HEK293 (cell line): Measurements from ENCODE around the gene CREBBP.
A peak's percentile ranks its signal among the peaks of the same experiment; 100 is the strongest.

Source experiments
- CTCF ChIA-PET: fragments of 350-600 bp; formaldehyde crosslinking; extraction: SDS; loops from one replicate; lab custom pipeline; 2021; ENCODE audit warnings: antibody characterized with exemption; lab: Yijun Ruan, JAX
- POLR2A ChIA-PET: fragments of 300-600 bp; formaldehyde crosslinking; extraction: SDS; loops from one replicate; lab custom pipeline; 2020; ENCODE audit warnings: antibody characterized with exemption, inconsistent platforms; lab: Yijun Ruan, JAX
- H3K27ac ChIP-seq: fragments of 200-500 bp; sonication (Bioruptor generic); 2 replicates; pipeline ENCODE4 v1.5.1; 2014; ENCODE audit warnings: low read depth, low read length, control low read depth, inconsistent platforms; ENCODE audit errors: extremely low read depth
- H3K36me3 ChIP-seq, 2 experiments: fragments of 200-500 bp in 1 of 2; sonication (Bioruptor generic) in 1 of 2; 1 replicate in 1 of 2; 2 replicates in 1 of 2; pipeline ENCODE4 v1.5.1; 2014 to 2017; ENCODE audit warnings: inconsistent platforms in 2 of 2, low read length in 2 of 2; ENCODE audit not compliant: control insufficient read depth in 2 of 2, insufficient read depth in 1 of 2
- H3K4me1 ChIP-seq: fragments of 200-500 bp; sonication (Bioruptor generic); 2 replicates; pipeline ENCODE4 v1.5.1; 2014; ENCODE audit warnings: mild to moderate bottlenecking, low read length, inconsistent platforms; ENCODE audit not compliant: control insufficient read depth, insufficient read depth
- H3K4me3 ChIP-seq: 2 replicates; pipeline ENCODE4 v1.5.1; 2011; ENCODE audit warnings: low read depth, mild to moderate bottlenecking, control low read depth, low read length, moderate library complexity
- H3K9me3 ChIP-seq: fragments of 200-500 bp; sonication (Bioruptor generic); 2 replicates; pipeline ENCODE4 v1.5.1; 2014; ENCODE audit warnings: low read depth, low read length, inconsistent platforms; ENCODE audit not compliant: control insufficient read depth, insufficient read depth
- EGR2 ChIP-seq: fragments of 450-650 bp; formaldehyde crosslinking; IDR thresholded peaks from 2 replicates; pipeline ENCODE4 v1.5.1; 2016; ENCODE audit warnings: low read depth, missing biosample characterization, missing genetic modification characterization
- GLIS1 ChIP-seq: fragments of 450-650 bp; formaldehyde crosslinking; IDR thresholded peaks from 2 replicates; pipeline ENCODE4 v1.5.1; 2016; ENCODE audit warnings: missing biosample characterization, missing genetic modification characterization
- HOXC10 ChIP-seq: sonication (generic); formaldehyde crosslinking; IDR thresholded peaks from 2 replicates; pipeline ENCODE4 v1.8.1; 2023; ENCODE audit warnings: mild to moderate bottlenecking, missing genetic modification reagents
- KLF16 ChIP-seq: fragments of 450-650 bp; formaldehyde crosslinking; IDR thresholded peaks from 2 replicates; pipeline ENCODE4 v1.5.1; 2017; ENCODE audit warnings: missing biosample characterization, missing genetic modification characterization
- KLF9 ChIP-seq: fragments of 450-650 bp; formaldehyde crosslinking; IDR thresholded peaks from 2 replicates; pipeline ENCODE4 v1.5.1; 2016; ENCODE audit warnings: missing biosample characterization, missing genetic modification characterization, low read depth
- MYNN ChIP-seq: fragments of 450-650 bp; formaldehyde crosslinking; IDR thresholded peaks from 2 replicates; pipeline ENCODE4 v1.5.1; 2016; ENCODE audit warnings: missing biosample characterization, missing genetic modification characterization, borderline replicate concordance
- PRDM1 ChIP-seq: fragments of 450-650 bp; formaldehyde crosslinking; IDR thresholded peaks from 2 replicates; pipeline ENCODE4; 2016; ENCODE audit warnings: missing biosample characterization, missing genetic modification characterization
- SCRT1 ChIP-seq: fragments of 450-650 bp; formaldehyde crosslinking; IDR thresholded peaks from 2 replicates; pipeline ENCODE4 v1.5.1; 2016; ENCODE audit warnings: missing biosample characterization, missing genetic modification characterization, borderline replicate concordance
- SP7 ChIP-seq: fragments of 450-650 bp; formaldehyde crosslinking; IDR thresholded peaks from 2 replicates; pipeline ENCODE4 v1.5.1; 2016; ENCODE audit warnings: missing biosample characterization, missing genetic modification characterization
- TRIM28 ChIP-seq: IDR thresholded peaks from 2 replicates; pipeline ENCODE4 v1.6.1; 2011; ENCODE audit warnings: low read length, control low read depth, borderline replicate concordance
- ZBTB1 ChIP-seq: fragments of 450-650 bp; formaldehyde crosslinking; IDR thresholded peaks from 2 replicates; pipeline ENCODE4 v1.5.1; 2016; ENCODE audit warnings: missing biosample characterization, missing genetic modification characterization
- ZBTB17 ChIP-seq: fragments of 450-650 bp; formaldehyde crosslinking; IDR thresholded peaks from 2 replicates; pipeline ENCODE4 v1.5.1; 2016; ENCODE audit warnings: missing biosample characterization, missing genetic modification characterization
- ZBTB21 ChIP-seq: fragments of 450-650 bp; formaldehyde crosslinking; IDR thresholded peaks from 2 replicates; pipeline ENCODE4 v1.5.1; 2017; ENCODE audit warnings: missing biosample characterization, missing genetic modification characterization
- ZFHX2 ChIP-seq: fragments of 450-650 bp; formaldehyde crosslinking; conservative IDR thresholded peaks from 2 replicates; pipeline ENCODE4 v1.5.1; 2016; ENCODE audit warnings: missing biosample characterization, missing genetic modification characterization
- ZFP69B ChIP-seq: fragments of 450-650 bp; formaldehyde crosslinking; IDR thresholded peaks from 2 replicates; pipeline ENCODE4 v1.5.1; 2016; ENCODE audit warnings: missing biosample characterization, missing genetic modification characterization
- ZNF16 ChIP-seq: fragments of 450-650 bp; formaldehyde crosslinking; IDR thresholded peaks from 2 replicates; pipeline ENCODE4 v1.5.1; 2016; ENCODE audit warnings: low read depth, missing biosample characterization, missing genetic modification characterization
- ZNF169 ChIP-seq: fragments of 450-650 bp; formaldehyde crosslinking; IDR thresholded peaks from 2 replicates; pipeline ENCODE4 v1.5.1; 2016; ENCODE audit warnings: missing biosample characterization, missing genetic modification characterization
- ZNF174 ChIP-seq: fragments of 450-650 bp; formaldehyde crosslinking; IDR thresholded peaks from 2 replicates; pipeline ENCODE4 v1.5.0; 2017; ENCODE audit warnings: missing biosample characterization, mild to moderate bottlenecking, missing genetic modification characterization
- ZNF214 ChIP-seq: fragments of 450-650 bp; formaldehyde crosslinking; IDR thresholded peaks from 2 replicates; pipeline ENCODE4 v1.5.1; 2017; ENCODE audit warnings: missing biosample characterization, mild to moderate bottlenecking, missing genetic modification characterization, borderline replicate concordance
- ZNF292 ChIP-seq: fragments of 450-650 bp; formaldehyde crosslinking; IDR thresholded peaks from 2 replicates; pipeline ENCODE4 v1.5.1; 2016; ENCODE audit warnings: low read depth, missing biosample characterization, missing genetic modification characterization, borderline replicate concordance
- ZNF394 ChIP-seq: fragments of 450-650 bp; formaldehyde crosslinking; IDR thresholded peaks from 2 replicates; pipeline ENCODE4 v1.5.1; 2016; ENCODE audit warnings: missing biosample characterization, missing genetic modification characterization, mild to moderate bottlenecking, moderate library complexity, borderline replicate concordance
- ZNF548 ChIP-seq: fragments of 450-650 bp; formaldehyde crosslinking; IDR thresholded peaks from 2 replicates; pipeline ENCODE4 v1.5.1; 2016; ENCODE audit warnings: missing biosample characterization, missing genetic modification characterization
- ZNF571 ChIP-seq: fragments of 450-650 bp; formaldehyde crosslinking; IDR thresholded peaks from 2 replicates; pipeline ENCODE4 v1.5.0; 2017; ENCODE audit warnings: missing biosample characterization, missing genetic modification characterization
- ZNF621 ChIP-seq: fragments of 450-650 bp; formaldehyde crosslinking; IDR thresholded peaks from 2 replicates; pipeline ENCODE4 v1.5.1; 2017; ENCODE audit warnings: missing biosample characterization, missing genetic modification characterization
- ZNF626 ChIP-seq: fragments of 450-650 bp; sonication (Bioruptor Pico); formaldehyde crosslinking; IDR thresholded peaks from 2 replicates; pipeline ENCODE4 v1.5.1; 2018; ENCODE audit warnings: missing biosample characterization, missing genetic modification characterization, inconsistent platforms
- ZNF660 ChIP-seq: fragments of 450-650 bp; IDR thresholded peaks from 2 replicates; pipeline ENCODE4 v1.5.1; 2018; ENCODE audit warnings: missing biosample characterization, mild to moderate bottlenecking, missing genetic modification characterization
- ZNF777 ChIP-seq: fragments of 450-650 bp; formaldehyde crosslinking; IDR thresholded peaks from 2 replicates; pipeline ENCODE4 v1.5.1; 2017; ENCODE audit warnings: missing biosample characterization, missing genetic modification characterization, borderline replicate concordance
- TF ChIP-seq, protein P1 (sequence below): fragments of 450-650 bp; formaldehyde crosslinking; IDR thresholded peaks from 2 replicates; pipeline ENCODE4 v1.5.1; 2016; ENCODE audit warnings: missing biosample characterization, missing genetic modification characterization
- TF ChIP-seq, protein P2 (sequence below): fragments of 450-650 bp; formaldehyde crosslinking; IDR thresholded peaks from 2 replicates; pipeline ENCODE4 v1.5.1; 2016; ENCODE audit warnings: missing biosample characterization, missing genetic modification characterization

CREBBP gene

DNA sequence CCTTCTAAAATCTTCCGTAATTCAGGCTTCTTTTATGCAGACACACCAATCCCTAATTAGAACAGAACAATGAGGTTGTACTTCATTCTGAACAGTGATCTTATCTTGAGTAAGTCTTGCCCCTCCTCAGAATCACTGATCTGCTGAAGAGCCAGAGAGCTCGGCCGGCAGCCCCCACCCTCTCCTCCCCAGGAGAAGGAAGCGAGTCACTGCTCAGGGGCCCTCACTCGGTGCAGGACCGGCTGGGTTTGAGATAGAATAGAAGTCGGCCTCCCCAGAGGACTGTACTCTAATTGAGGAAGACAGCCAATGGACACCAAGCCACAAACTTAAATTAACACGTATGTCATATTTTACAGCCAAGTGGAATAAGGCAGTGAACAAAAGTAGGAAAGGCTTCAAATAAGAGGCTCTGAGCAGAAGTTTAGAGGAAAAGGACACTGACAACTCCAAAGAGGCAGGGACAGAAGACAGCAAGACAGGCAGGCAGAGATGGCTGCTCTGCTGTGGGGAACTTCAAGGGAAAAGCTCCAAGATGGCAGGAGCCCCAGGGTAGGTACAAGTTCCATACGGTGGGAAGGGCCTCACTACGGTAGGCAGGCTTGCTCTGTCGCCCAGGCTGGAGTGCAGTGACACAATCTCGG lies 18.6 kb downstream of the CREBBP start (continued):
- TF ChIP-seq, protein P1, sequence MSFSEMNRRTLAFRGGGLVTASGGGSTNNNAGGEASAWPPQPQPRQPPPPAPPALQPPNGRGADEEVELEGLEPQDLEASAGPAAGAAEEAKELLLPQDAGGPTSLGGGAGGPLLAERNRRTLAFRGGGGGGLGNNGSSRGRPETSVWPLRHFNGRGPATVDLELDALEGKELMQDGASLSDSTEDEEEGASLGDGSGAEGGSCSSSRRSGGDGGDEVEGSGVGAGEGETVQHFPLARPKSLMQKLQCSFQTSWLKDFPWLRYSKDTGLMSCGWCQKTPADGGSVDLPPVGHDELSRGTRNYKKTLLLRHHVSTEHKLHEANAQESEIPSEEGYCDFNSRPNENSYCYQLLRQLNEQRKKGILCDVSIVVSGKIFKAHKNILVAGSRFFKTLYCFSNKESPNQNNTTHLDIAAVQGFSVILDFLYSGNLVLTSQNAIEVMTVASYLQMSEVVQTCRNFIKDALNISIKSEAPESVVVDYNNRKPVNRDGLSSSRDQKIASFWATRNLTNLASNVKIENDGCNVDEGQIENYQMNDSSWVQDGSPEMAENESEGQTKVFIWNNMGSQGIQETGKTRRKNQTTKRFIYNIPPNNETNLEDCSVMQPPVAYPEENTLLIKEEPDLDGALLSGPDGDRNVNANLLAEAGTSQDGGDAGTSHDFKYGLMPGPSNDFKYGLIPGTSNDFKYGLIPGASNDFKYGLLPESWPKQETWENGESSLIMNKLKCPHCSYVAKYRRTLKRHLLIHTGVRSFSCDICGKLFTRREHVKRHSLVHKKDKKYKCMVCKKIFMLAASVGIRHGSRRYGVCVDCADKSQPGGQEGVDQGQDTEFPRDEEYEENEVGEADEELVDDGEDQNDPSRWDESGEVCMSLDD (tag by site-specific recombination) = no peak
- TF ChIP-seq ZBTB21 (no peak), TRIM28 (no peak), ZNF548 (no peak), ZNF169 (tag by site-specific recombination) (no peak), SCRT1 (tag by site-specific recombination) (no peak), GLIS1 (peak; percentile 26; the same call in 1 of the 2 replicates), ZNF660 (tag by site-specific recombination) (0 out of 2 replicates have a peak, but pooled peaks have one; percentile 32), MYNN (tag by site-specific recombination) (peak; percentile 12; the same call in 1 of the 2 replicates)

DNA sequence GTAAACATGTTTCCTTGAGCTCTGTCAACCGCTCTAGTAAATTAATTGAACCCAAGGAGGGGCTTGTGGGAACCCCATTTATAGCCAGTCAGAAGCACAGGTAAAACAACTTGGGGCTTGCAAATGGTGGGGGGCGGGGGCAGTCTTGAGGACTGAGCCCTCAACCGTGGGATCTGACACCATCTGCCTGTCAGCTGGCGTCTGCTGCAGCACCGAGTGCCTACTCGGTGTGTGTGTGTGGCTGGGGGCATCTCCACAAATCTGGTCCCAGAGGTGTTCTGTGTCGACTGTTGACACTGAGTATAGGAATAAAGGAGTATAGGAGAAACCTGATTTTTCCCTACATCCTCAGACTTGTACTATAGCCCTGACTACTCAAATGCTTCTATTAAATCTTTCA lies 20.6 kb downstream of the CREBBP start:
- H3K4me1 ChIP-seq = peaks cover 19% of the 10 kb centered on the region
- no peaks in the 10 kb centered on the region; a peak in 1 of 3 replicates for H3K36me3 ChIP-seq
- no peak overlapping the region for H3K4me3 ChIP-seq
- CTCF ChIA-PET = no interaction called here
- H3K9me3 ChIP-seq = no peaks in the 10 kb centered on the region
- TF ChIP-seq HOXC10 (CRISPR knock-in tag) (no peak), ZNF626 (no peak), ZNF174 (tag by site-specific recombination) (no peak), ZBTB1 (tag by site-specific recombination) (no peak), ZNF621 (no peak), ZBTB17 (tag by site-specific recombination) (no peak), ZFP69B (tag by site-specific recombination) (no peak), KLF16 (tag by site-specific recombination) (no peak), KLF9 (no peak), ZNF571 (tag by site-specific recombination) (no peak), SP7 (no peak), ZNF16 (tag by site-specific recombination) (no peak), ZNF777 (tag by site-specific recombination) (no peak), ZNF292 (tag by site-specific recombination) (no peak), ZNF394 (tag by site-specific recombination) (no peak), ZNF548 (no peak), ZNF214 (tag by site-specific recombination) (no peak)
- POLR2A ChIA-PET = no interaction called here
- no peak overlapping the region for H3K27ac ChIP-seq

DNA sequence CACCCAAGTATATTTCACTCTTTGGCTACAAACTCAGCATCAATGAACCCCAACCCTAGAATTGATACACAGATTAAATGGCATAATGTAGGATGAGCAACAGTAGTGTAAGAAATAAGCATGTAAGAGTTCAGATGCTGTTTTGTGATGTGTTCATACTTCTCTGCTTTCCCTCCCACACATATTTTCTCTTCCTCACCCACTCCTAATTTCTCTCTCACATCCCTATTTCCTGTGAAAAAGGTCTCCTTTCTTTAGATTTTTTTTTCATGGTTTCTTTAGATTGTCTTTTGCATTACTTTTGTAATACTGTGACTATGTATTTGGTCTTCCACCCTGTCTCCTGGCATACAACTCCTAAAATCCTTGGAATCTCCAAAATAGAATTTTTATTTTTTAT lies 21.7 kb downstream of the CREBBP start:
- peaks cover 20% of the 10 kb centered on the region for H3K4me1 ChIP-seq
- H3K9me3 ChIP-seq = no peaks in the 10 kb centered on the region
- H3K4me3 ChIP-seq = no peak overlapping the region
- TF ChIP-seq PRDM1 (tag by site-specific recombination) = peak; percentile 49
- TF ChIP-seq, protein P2, sequence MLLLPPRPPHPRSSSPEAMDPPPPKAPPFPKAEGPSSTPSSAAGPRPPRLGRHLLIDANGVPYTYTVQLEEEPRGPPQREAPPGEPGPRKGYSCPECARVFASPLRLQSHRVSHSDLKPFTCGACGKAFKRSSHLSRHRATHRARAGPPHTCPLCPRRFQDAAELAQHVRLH (tag by site-specific recombination) = no peak
- peak; percentile 72 for TF ChIP-seq ZFHX2 (tag by site-specific recombination)
- TF ChIP-seq EGR2 (tag by site-specific recombination) = 0 out of 2 replicates have a peak, but pooled peaks have one; percentile 36
- TF ChIP-seq, all 188 proteins: peak for 3
- ChIA-PET POLR2A (no interaction called here), CTCF (interaction anchor here (0.7 kb wide), 1 partner anchor 48 kb away, joined by 3 read pairs; no protein-coding TSS in a partner anchor)
- H3K36me3 ChIP-seq = no peaks in the 10 kb centered on the region
- H3K27ac ChIP-seq = no peak overlapping the region
